CD14-positive monocyte (primary cell): ENCODE data around the gene PRUNE1. TPM values are rescaled to one million over a fixed set of nuclear protein-coding genes. Genes with fewer than 3 reads are reported as not detected.

Experiments
- DNase-seq, 3 donors: peaks; one replicate each; pipeline ENCODE4 v3.0.0-alpha.2; 2011 to 2022
- H2AFZ ChIP-seq: 2 replicates; pipeline ENCODE4 v1.6.0; 2012; ENCODE audit warnings: mild to moderate bottlenecking, low read depth, low read length, inconsistent platforms; ENCODE audit not compliant: insufficient read depth, poor library complexity, severe bottlenecking
- H3K27ac ChIP-seq, 2 donors: 1 replicate in 1 of 2; 2 replicates in 1 of 2; pipeline ENCODE4 v1.5.1; 2012 to 2013; ENCODE audit warnings: low read length in 2 of 2, control low read depth in 1 of 2, inconsistent platforms in 1 of 2, low read depth in 1 of 2, mild to moderate bottlenecking in 1 of 2
- H3K27me3 ChIP-seq, 2 donors: one replicate each; pipeline versions ENCODE4 v1.6.0 to v1.6.1; 2011 to 2013; ENCODE audit warnings: low read length in 2 of 2; ENCODE audit not compliant: control insufficient read depth in 2 of 2, insufficient read depth in 2 of 2
- H3K36me3 ChIP-seq, 2 donors: replicated peaks in 1 of 2; 1 replicate in 1 of 2; 2 replicates in 1 of 2; pipeline versions ENCODE4 v1.5.1 to v1.6.1; 2012 to 2013; ENCODE audit warnings: low read length in 2 of 2, control low read depth in 1 of 2, inconsistent platforms in 1 of 2, mild to moderate bottlenecking in 1 of 2; ENCODE audit not compliant: insufficient read depth in 2 of 2, control insufficient read depth in 1 of 2
- H3K4me1 ChIP-seq, 2 donors: 1 replicate in 1 of 2; 2 replicates in 1 of 2; pipeline versions ENCODE4 v1.5.1 to v1.6.1; 2012 to 2013; ENCODE audit warnings: low read length in 2 of 2, control low read depth in 1 of 2, inconsistent platforms in 1 of 2, mild to moderate bottlenecking in 1 of 2, moderate library complexity in 1 of 2; ENCODE audit not compliant: insufficient read depth in 2 of 2, control insufficient read depth in 1 of 2
- H3K4me2 ChIP-seq: replicated peaks from 2 replicates; pipeline ENCODE3; 2012; ENCODE audit warnings: low read length, moderate library complexity, mild to moderate bottlenecking; ENCODE audit not compliant: poor library complexity, severe bottlenecking; ENCODE audit errors: extremely low read depth
- H3K4me3 ChIP-seq, 3 experiments: fragments of 200-600 bp in 1 of 3; sonication (generic) in 1 of 3; replicated peaks in 1 of 3; 1 replicate in 2 of 3; 2 replicates in 1 of 3; pipeline ENCODE4 v1.5.1; 2011 to 2013; ENCODE audit warnings: low read length in 3 of 3, mild to moderate bottlenecking in 3 of 3, control low read depth in 2 of 3, low read depth in 2 of 3, inconsistent platforms in 1 of 3, moderate library complexity in 1 of 3
- H3K79me2 ChIP-seq: 2 replicates; pipeline ENCODE4 v1.6.0; 2012; ENCODE audit warnings: mild to moderate bottlenecking, control low read depth, inconsistent platforms, low read length, moderate library complexity; ENCODE audit not compliant: insufficient read depth
- H3K9ac ChIP-seq: 2 replicates; pipeline ENCODE4 v1.6.0; 2017; ENCODE audit warnings: low read length, mild to moderate bottlenecking; ENCODE audit not compliant: insufficient read depth, poor library complexity, severe bottlenecking
- H3K9me3 ChIP-seq, 2 donors: replicated peaks in 1 of 2; 1 replicate in 1 of 2; 2 replicates in 1 of 2; pipeline versions ENCODE4 v1.5.1 to v1.6.1; 2012 to 2013; ENCODE audit warnings: low read length in 2 of 2, control low read depth in 1 of 2; ENCODE audit not compliant: control insufficient read depth in 1 of 2, insufficient read depth in 1 of 2
- H4K20me1 ChIP-seq: 2 replicates; pipeline ENCODE4 v1.6.0; 2012; ENCODE audit warnings: mild to moderate bottlenecking, low read length, control low read depth, moderate library complexity; ENCODE audit not compliant: insufficient read depth
- H3K27ac Mint-ChIP-seq, 7 donors: one replicate each; pipeline ENCODE4 v1.8.0; 2020; ENCODE audit warnings: mild to moderate bottlenecking in 7 of 7, mixed read lengths in 7 of 7, moderate library complexity in 6 of 7, inconsistent platforms in 2 of 7
- H3K27me3 Mint-ChIP-seq, 3 donors: one replicate each; pipeline ENCODE4 v1.8.0; 2021 to 2022; ENCODE audit warnings: low read depth in 3 of 3, mild to moderate bottlenecking in 3 of 3, mixed read lengths in 3 of 3, moderate library complexity in 3 of 3, inconsistent platforms in 1 of 3
- H3K36me3 Mint-ChIP-seq, 2 donors: one replicate each; pipeline ENCODE4 v1.8.0; 2020; ENCODE audit warnings: mixed read lengths in 2 of 2, inconsistent platforms in 1 of 2, mild to moderate bottlenecking in 1 of 2
- H3K4me1 Mint-ChIP-seq: one replicate; pipeline ENCODE4 v1.8.0; 2020; ENCODE audit warnings: mild to moderate bottlenecking, mixed read lengths
- H3K4me3 Mint-ChIP-seq, 2 donors: one replicate each; pipeline ENCODE4 v1.8.0; 2020; ENCODE audit warnings: mild to moderate bottlenecking in 2 of 2, mixed read lengths in 2 of 2, moderate library complexity in 1 of 2
- H3K9me3 Mint-ChIP-seq, 7 donors: one replicate each; pipeline ENCODE4 v1.8.0; 2020 to 2022; ENCODE audit warnings: mixed read lengths in 7 of 7, mild to moderate bottlenecking in 6 of 7, moderate library complexity in 6 of 7, inconsistent platforms in 2 of 7
- WGBS: methylation state at CpG from one replicate; pipeline ENCODE4 v1.1.5; 2013; ENCODE audit warnings: missing lambda C conversion rate; ENCODE audit not compliant: insufficient coverage; 5-methylcytosine and 5-hydroxymethylcytosine counted together
- intact Hi-C, 2 donors: fragments of 100-400 bp; cut with micrococcal nuclease; formaldehyde crosslinking; loops; one replicate each; pipeline versions ENCODE4 v1.15.0 to v1.15.1; 2023
- polyA plus RNA-seq, 3 donors: library from polyadenylated mRNA; depleted of rRNA in 1 of 3; unstranded in 2 of 3; stranded (reverse) in 1 of 3; fragments of 300-500 nt in 2 of 3; fragments of >200 nt in 1 of 3; fragmentation: Illumina TruSeq in 2 of 3; gene quantifications; 1 replicate in 2 of 3; 2 replicates in 1 of 3; pipeline ENCODE4 v1.2.3, GENCODE V29; 2012 to 2021
- TF ChIP-seq, protein P1 (sequence below): fragments of 200-600 bp; IDR thresholded peaks from one replicate; pipeline ENCODE4 v1.8.0; 2022; ENCODE audit warnings: antibody characterized with exemption, mild to moderate bottlenecking

Gene PRUNE1
- polyA plus RNA-seq, 3 donors = 8.4 to 22.8 (median 22.6) TPM

DNA sequence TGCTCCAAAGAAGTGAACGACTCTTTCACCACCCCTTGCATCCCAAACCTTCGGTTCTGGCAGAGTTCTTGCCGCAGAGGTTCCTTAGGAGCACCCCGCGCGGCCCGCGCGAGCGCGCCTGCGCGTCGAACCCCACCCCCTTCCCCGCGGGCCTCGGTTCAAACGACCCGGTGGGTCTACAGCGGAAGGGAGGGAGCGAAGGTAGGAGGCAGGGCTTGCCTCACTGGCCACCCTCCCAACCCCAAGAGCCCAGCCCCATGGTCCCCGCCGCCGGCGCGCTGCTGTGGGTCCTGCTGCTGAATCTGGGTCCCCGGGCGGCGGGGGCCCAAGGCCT lies 39.3 kb downstream of the PRUNE1 start, which contains the start of gene C1orf56:
Gene C1orf56, plus strand, starts transcription at position 161 of the 334 bp plus-strand sequence. Its CDS starts 97 bp downstream, at position 258.
- Histone ChIP-seq H3K4me1 (peaks cover 26 to 37% of the 10 kb centered on the region in 2 donors), H3K9ac (peak within 1 kb of the TSS; percentile 47), H3K9me3 (no peaks in the 10 kb centered on the region), H4K20me1 (peaks cover 39% of the 10 kb centered on the region), H3K27me3 (peaks cover 3 to 20% of the 10 kb centered on the region in 2 donors), H3K27ac (no peak within 1 kb of the TSS), H3K79me2 (no peaks in the 10 kb centered on the region), H3K4me2 (peak within 1 kb of the TSS; percentile 97), H3K4me3 (peak within 1 kb of the TSS; percentile 66 to 83 (median 70)), H2AFZ (peak within 1 kb of the TSS; percentile 85), H3K36me3 (peaks cover 17 to 19% of the 10 kb centered on the region in 2 donors)
- WGBS = 1% methylated on average over 14 of the region's 29 CpGs
- Mint-ChIP-seq H3K36me3 (peaks cover 24 to 34% of the 10 kb centered on the region in 2 donors), H3K4me1 (peaks cover 45% of the 10 kb centered on the region), H3K9me3 (peaks cover 0 to 7% (median 0%) of the 10 kb centered on the region in 7 donors), H3K27ac (peak within 1 kb of the TSS in 6 of 7 donors; percentile 65 to 84 (median 71)), H3K4me3 (peak within 1 kb of the TSS; percentile 95 to 99), H3K27me3 (peaks cover 2 to 30% (median 27%) of the 10 kb centered on the region in 3 donors)
- peak in 1 of 3 donors; percentile 31 for DNase-seq
- intact Hi-C loops = loop anchor here in 1 of 2 donors (5.0 kb wide), 1 partner anchor 35 kb away; no protein-coding TSS in a partner anchor
- TF ChIP-seq, protein P1, sequence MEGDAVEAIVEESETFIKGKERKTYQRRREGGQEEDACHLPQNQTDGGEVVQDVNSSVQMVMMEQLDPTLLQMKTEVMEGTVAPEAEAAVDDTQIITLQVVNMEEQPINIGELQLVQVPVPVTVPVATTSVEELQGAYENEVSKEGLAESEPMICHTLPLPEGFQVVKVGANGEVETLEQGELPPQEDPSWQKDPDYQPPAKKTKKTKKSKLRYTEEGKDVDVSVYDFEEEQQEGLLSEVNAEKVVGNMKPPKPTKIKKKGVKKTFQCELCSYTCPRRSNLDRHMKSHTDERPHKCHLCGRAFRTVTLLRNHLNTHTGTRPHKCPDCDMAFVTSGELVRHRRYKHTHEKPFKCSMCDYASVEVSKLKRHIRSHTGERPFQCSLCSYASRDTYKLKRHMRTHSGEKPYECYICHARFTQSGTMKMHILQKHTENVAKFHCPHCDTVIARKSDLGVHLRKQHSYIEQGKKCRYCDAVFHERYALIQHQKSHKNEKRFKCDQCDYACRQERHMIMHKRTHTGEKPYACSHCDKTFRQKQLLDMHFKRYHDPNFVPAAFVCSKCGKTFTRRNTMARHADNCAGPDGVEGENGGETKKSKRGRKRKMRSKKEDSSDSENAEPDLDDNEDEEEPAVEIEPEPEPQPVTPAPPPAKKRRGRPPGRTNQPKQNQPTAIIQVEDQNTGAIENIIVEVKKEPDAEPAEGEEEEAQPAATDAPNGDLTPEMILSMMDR = no peak

DNA sequence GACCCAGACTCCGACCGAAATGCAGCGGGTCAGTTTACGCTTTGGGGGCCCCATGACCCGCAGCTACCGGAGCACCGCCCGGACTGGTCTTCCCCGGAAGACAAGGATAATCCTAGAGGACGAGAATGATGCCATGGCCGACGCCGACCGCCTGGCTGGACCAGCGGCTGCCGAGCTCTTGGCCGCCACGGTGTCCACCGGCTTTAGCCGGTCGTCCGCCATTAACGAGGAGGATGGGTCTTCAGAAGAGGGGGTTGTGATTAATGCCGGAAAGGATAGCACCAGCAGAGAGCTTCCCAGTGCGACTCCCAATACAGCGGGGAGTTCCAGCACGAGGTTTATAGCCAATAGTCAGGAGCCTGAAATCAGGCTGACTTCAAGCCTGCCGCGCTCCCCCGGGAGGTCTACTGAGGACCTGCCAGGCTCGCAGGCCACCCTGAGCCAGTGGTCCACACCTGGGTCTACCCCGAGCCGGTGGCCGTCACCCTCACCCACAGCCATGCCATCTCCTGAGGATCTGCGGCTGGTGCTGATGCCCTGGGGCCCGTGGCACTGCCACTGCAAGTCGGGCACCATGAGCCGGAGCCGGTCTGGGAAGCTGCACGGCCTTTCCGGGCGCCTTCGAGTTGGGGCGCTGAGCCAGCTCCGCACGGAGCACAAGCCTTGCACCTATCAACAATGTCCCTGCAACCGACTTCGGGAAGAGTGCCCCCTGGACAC lies 39.8 kb downstream of the PRUNE1 start:
- Histone ChIP-seq H4K20me1 (peaks cover 44% of the 10 kb centered on the region), H3K9me3 (no peaks in the 10 kb centered on the region), H3K4me3 (peak overlapping the region; percentile 66 to 83 (median 70)), H2AFZ (peak overlapping the region; percentile 85), H3K27me3 (peaks cover 3 to 20% of the 10 kb centered on the region in 2 donors), H3K4me1 (peaks cover 26 to 37% of the 10 kb centered on the region in 2 donors), H3K36me3 (peaks cover 23 to 24% of the 10 kb centered on the region in 2 donors), H3K79me2 (no peaks in the 10 kb centered on the region), H3K4me2 (peak overlapping the region; percentile 97), H3K27ac (no peak overlapping the region), H3K9ac (peak overlapping the region; percentile 47)
- intact Hi-C loops = loop anchor here in 1 of 2 donors (5.0 kb wide), 1 partner anchor 36 kb away; no protein-coding TSS in a partner anchor
- peak overlapping the region; percentile 95 to 99 for H3K4me3 Mint-ChIP-seq
- H3K4me1 Mint-ChIP-seq = peaks cover 48% of the 10 kb centered on the region
- peak overlapping the region in 6 of 7 donors; percentile 65 to 84 (median 71) for H3K27ac Mint-ChIP-seq
- peaks cover 30 to 39% of the 10 kb centered on the region in 2 donors for H3K36me3 Mint-ChIP-seq
- TF ChIP-seq, protein P1 = no peak
- WGBS = under 1% methylated on average over 44 of the region's 48 CpGs
- H3K27me3 Mint-ChIP-seq = peaks cover 2 to 30% (median 27%) of the 10 kb centered on the region in 3 donors
- H3K9me3 Mint-ChIP-seq = peaks cover 0 to 7% (median 0%) of the 10 kb centered on the region in 7 donors
- DNase-seq = peak; percentile 47 to 63 (median 51)
